ENCODE results near the gene LRMDA.

DNA sequence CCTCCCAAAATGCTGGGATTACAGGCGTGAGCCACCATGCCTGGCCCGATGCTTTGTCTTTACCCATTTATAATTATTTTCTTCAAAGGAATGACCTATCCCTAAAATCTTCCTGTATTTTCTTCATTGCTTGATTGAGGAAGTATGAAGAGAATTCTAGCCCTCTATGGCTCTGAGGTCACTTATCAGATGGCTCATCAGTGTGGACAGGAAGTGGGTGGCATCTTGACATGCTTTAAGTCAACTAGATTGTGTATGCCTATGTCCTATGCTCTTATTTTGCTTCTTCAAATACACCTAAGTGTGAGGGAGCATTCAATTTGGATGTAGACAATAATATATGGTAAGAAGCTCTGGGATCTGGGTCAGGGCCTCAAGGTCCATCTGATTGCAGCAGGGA, 1020.5 kb downstream of the LRMDA start:
- TF ChIP-seq EP300 (IDR thresholded peaks at IDR 0.05) = no peak
- TF ChIP-seq POLR2A (IDR thresholded peaks at IDR 0.05) = no peak

All from sigmoid colon (tissue), 4 donors.